A673 (cell line): ENCODE data around the gene APEX2.

Source experiments
- EZH2 ChIP-seq: fragments of 200-600 bp; sonication (generic); IDR thresholded peaks from 2 replicates; pipeline ENCODE4 v1.6.1; 2017; ENCODE audit warnings: borderline replicate concordance, low read depth, mild to moderate bottlenecking, mixed read lengths, antibody characterized with exemption, low read length; ENCODE audit not compliant: poor library complexity, severe bottlenecking
- TF ChIP-seq, protein P1 (sequence below): fragments of 300-800, 200-600 bp; sonication (generic); conservative IDR thresholded peaks from 2 replicates; pipeline ENCODE4 v1.5.1; 2017; ENCODE audit warnings: low read depth, mild to moderate bottlenecking, antibody characterized with exemption, low read length, moderate library complexity, mixed read lengths

GRCh38 chrX:55006827-55007621 is 6.9 kb downstream of the APEX2 start:
- TF ChIP-seq, protein P1, sequence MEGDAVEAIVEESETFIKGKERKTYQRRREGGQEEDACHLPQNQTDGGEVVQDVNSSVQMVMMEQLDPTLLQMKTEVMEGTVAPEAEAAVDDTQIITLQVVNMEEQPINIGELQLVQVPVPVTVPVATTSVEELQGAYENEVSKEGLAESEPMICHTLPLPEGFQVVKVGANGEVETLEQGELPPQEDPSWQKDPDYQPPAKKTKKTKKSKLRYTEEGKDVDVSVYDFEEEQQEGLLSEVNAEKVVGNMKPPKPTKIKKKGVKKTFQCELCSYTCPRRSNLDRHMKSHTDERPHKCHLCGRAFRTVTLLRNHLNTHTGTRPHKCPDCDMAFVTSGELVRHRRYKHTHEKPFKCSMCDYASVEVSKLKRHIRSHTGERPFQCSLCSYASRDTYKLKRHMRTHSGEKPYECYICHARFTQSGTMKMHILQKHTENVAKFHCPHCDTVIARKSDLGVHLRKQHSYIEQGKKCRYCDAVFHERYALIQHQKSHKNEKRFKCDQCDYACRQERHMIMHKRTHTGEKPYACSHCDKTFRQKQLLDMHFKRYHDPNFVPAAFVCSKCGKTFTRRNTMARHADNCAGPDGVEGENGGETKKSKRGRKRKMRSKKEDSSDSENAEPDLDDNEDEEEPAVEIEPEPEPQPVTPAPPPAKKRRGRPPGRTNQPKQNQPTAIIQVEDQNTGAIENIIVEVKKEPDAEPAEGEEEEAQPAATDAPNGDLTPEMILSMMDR: no peak
- TF ChIP-seq EZH2: no peak
